SK-N-SH treated with all-trans-retinoic acid at 6 μM for 48 hours (cell line): ENCODE results near the gene NT5C.

ENCODE experiments used
- OSR1 ChIP-seq: fragments of 250-450 bp; sonication (Bioruptor Pico); IDR thresholded peaks from 2 replicates; pipeline ENCODE4 v1.8.0; 2022; ENCODE audit warnings: moderate library complexity, mild to moderate bottlenecking, inconsistent platforms
- PATZ1 ChIP-seq: fragments of 250-450 bp; sonication (Bioruptor Pico); IDR thresholded peaks from 2 replicates; pipeline ENCODE4 v1.8.0; 2020; ENCODE audit warnings: mild to moderate bottlenecking, moderate library complexity, borderline replicate concordance
- PPARA ChIP-seq: fragments of 250-450 bp; sonication (Bioruptor Pico); IDR thresholded peaks from 2 replicates; pipeline ENCODE4 v1.5.0; 2020; ENCODE audit warnings: mild to moderate bottlenecking, borderline replicate concordance
- RARB ChIP-seq: fragments of 250-450 bp; sonication (Bioruptor Pico); IDR thresholded peaks from 2 replicates; pipeline ENCODE4 v1.8.0; 2021; ENCODE audit warnings: mild to moderate bottlenecking, moderate library complexity
- ZNF70 ChIP-seq: fragments of 450-650 bp; formaldehyde crosslinking; IDR thresholded peaks from 2 replicates; pipeline ENCODE4 v1.5.0; 2020; ENCODE audit warnings: mild to moderate bottlenecking, moderate library complexity
- TF ChIP-seq, protein P1 (sequence below): fragments of 250-450 bp; sonication (Bioruptor Pico); IDR thresholded peaks from 2 replicates; pipeline ENCODE4 v1.5.1; 2020; ENCODE audit warnings: low read depth, mild to moderate bottlenecking, moderate library complexity
- TF ChIP-seq, protein P2 (sequence below): fragments of 250-450 bp; sonication (Bioruptor Pico); IDR thresholded peaks from 2 replicates; pipeline ENCODE4 v1.8.0; 2021; ENCODE audit warnings: low read depth, mild to moderate bottlenecking, moderate library complexity, borderline replicate concordance

DNA sequence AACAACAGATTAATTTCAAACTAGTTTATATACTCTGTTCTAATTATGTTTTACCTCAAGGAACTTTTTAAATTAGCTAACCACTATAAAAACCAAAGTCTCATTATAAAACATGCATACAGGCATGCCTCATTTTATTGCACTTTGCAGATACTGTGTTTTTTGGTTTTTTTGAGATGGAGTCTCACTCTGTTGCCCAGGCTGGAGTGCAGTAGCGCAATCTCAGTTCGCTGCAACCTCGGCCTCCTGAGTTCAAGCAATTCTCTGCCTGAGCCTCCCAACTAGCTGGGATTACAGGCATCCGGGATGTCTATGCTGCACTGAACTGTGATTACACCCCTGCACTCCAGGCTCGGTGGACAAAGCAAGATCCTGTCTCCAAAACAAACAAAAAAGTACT lies 31.5 kb upstream of the NT5C start:
- TF ChIP-seq, protein P1, sequence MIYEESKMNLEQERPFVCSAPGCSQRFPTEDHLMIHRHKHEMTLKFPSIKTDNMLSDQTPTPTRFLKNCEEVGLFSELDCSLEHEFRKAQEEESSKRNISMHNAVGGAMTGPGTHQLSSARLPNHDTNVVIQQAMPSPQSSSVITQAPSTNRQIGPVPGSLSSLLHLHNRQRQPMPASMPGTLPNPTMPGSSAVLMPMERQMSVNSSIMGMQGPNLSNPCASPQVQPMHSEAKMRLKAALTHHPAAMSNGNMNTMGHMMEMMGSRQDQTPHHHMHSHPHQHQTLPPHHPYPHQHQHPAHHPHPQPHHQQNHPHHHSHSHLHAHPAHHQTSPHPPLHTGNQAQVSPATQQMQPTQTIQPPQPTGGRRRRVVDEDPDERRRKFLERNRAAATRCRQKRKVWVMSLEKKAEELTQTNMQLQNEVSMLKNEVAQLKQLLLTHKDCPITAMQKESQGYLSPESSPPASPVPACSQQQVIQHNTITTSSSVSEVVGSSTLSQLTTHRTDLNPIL (CRISPR knock-in tag), result no peak
- TF ChIP-seq OSR1 (CRISPR knock-in tag) (no peak), PATZ1 (CRISPR knock-in tag) (no peak), RARB (CRISPR knock-in tag) (no peak), PPARA (CRISPR knock-in tag) (no peak), ZNF70 (CRISPR knock-in tag) (no peak)
- TF ChIP-seq, protein P2, sequence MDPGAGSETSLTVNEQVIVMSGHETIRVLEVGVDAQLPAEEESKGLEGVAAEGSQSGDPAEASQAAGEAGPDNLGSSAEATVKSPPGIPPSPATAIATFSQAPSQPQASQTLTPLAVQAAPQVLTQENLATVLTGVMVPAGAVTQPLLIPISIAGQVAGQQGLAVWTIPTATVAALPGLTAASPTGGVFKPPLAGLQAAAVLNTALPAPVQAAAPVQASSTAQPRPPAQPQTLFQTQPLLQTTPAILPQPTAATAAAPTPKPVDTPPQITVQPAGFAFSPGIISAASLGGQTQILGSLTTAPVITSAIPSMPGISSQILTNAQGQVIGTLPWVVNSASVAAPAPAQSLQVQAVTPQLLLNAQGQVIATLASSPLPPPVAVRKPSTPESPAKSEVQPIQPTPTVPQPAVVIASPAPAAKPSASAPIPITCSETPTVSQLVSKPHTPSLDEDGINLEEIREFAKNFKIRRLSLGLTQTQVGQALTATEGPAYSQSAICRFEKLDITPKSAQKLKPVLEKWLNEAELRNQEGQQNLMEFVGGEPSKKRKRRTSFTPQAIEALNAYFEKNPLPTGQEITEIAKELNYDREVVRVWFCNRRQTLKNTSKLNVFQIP, result no peak
